ENCODE data around the gene ADAMTS13. TPM values are rescaled to one million over a fixed set of nuclear protein-coding genes. Genes with fewer than 3 reads are reported as not detected.

Gene ADAMTS13
- polyA plus RNA-seq, 4 donors: 7.1 to 14.0 (median 7.6) TPM

GRCh38 chr9:133423216-133423615, 1.0 kb downstream of the ADAMTS13 start:
- DNase-seq (ENCODE audit: low read depth in 4 of 4, low spot score in 3 of 4): no peak

GRCh38 chr9:133424187-133424586, 2.0 kb downstream of the ADAMTS13 start:
- DNase-seq (ENCODE audit: low read depth in 4 of 4, low spot score in 3 of 4): no peak

GRCh38 chr9:133425049-133425632, 3.0 kb downstream of the ADAMTS13 start:
- DNase-seq (ENCODE audit: low read depth in 4 of 4, low spot score in 3 of 4): no peak

- no peak for DNase-seq (ENCODE audit: low read depth in 4 of 4, low spot score in 3 of 4)
These were observed 3.8 kb downstream of the ADAMTS13 start for GRCh38 chr9:133426011-133426410.

GRCh38 chr9:133427658-133428348, 5.6 kb downstream of the ADAMTS13 start:
- DNase-seq (ENCODE audit: low read depth in 4 of 4, low spot score in 3 of 4): no peak

- peak in 1 of 4 donors; percentile 42 for DNase-seq (ENCODE audit: low read depth in 4 of 4, low spot score in 3 of 4)
These were observed 6.5 kb downstream of the ADAMTS13 start for GRCh38 chr9:133428617-133429101.

GRCh38 chr9:133429214-133429613, 7.0 kb downstream of the ADAMTS13 start:
- no peak for DNase-seq (ENCODE audit: low read depth in 4 of 4, low spot score in 3 of 4)

GRCh38 chr9:133429641-133430161, 7.5 kb downstream of the ADAMTS13 start:
- DNase-seq (ENCODE audit: low read depth in 4 of 4, low spot score in 3 of 4): no peak

- no peak for DNase-seq (ENCODE audit: low read depth in 4 of 4, low spot score in 3 of 4)
These were observed 8.1 kb downstream of the ADAMTS13 start for GRCh38 chr9:133430244-133430643.

GRCh38 chr9:133433351-133433843, 11.2 kb downstream of the ADAMTS13 start:
- no peak for DNase-seq (ENCODE audit: low read depth in 4 of 4, low spot score in 3 of 4)

- DNase-seq (ENCODE audit: low read depth in 4 of 4, low spot score in 3 of 4): no peak
These were observed 14.5 kb downstream of the ADAMTS13 start for GRCh38 chr9:133436681-133437080.

GRCh38 chr9:133437753-133438531, 15.8 kb downstream of the ADAMTS13 start:
- DNase-seq (ENCODE audit: low read depth in 4 of 4, low spot score in 3 of 4): no peak

GRCh38 chr9:133439337-133439736, 17.2 kb downstream of the ADAMTS13 start:
- no peak for DNase-seq (ENCODE audit: low read depth in 4 of 4, low spot score in 3 of 4)

- DNase-seq (ENCODE audit: low read depth in 4 of 4, low spot score in 3 of 4): no peak
These were observed 18.7 kb downstream of the ADAMTS13 start for GRCh38 chr9:133440874-133441273.

- DNase-seq (ENCODE audit: low read depth in 4 of 4, low spot score in 3 of 4): no peak
These were observed 19.4 kb downstream of the ADAMTS13 start for GRCh38 chr9:133441571-133441970.

- DNase-seq (ENCODE audit: low read depth in 4 of 4, low spot score in 3 of 4): no peak
These were observed 21.1 kb downstream of the ADAMTS13 start for GRCh38 chr9:133443248-133443647.

GRCh38 chr9:133443982-133444381, 21.8 kb downstream of the ADAMTS13 start:
- no peak for DNase-seq (ENCODE audit: low read depth in 4 of 4, low spot score in 3 of 4)

- no peak for DNase-seq (ENCODE audit: low read depth in 4 of 4, low spot score in 3 of 4)
These were observed 23.3 kb downstream of the ADAMTS13 start for GRCh38 chr9:133445293-133445969.

- DNase-seq (ENCODE audit: low read depth in 4 of 4, low spot score in 3 of 4): no peak
These were observed 26.4 kb downstream of the ADAMTS13 start for GRCh38 chr9:133448487-133448972.

GRCh38 chr9:133449760-133450159, 27.6 kb downstream of the ADAMTS13 start:
- DNase-seq (ENCODE audit: low read depth in 4 of 4, low spot score in 3 of 4): no peak
